Karpas-422 (cell line): ENCODE data around the gene CD274. TPM values are rescaled to one million over a fixed set of nuclear protein-coding genes. Genes with fewer than 3 reads are reported as not detected.

Experiments used
- DNase-seq: peaks from one replicate; pipeline ENCODE4 v3.0.0-alpha.2; 2015
- H2AFZ ChIP-seq: fragments of 200-600 bp; sonication (generic); 2 replicates; pipeline ENCODE4 v1.6.1; 2014; ENCODE audit warnings: antibody characterized with exemption, low read length, mixed read lengths
- H3K27ac ChIP-seq: fragments of 200-600 bp; sonication (generic); 2 replicates; pipeline ENCODE4 v1.5.1; 2014; ENCODE audit warnings: mild to moderate bottlenecking, low read length, moderate library complexity
- H3K27me3 ChIP-seq: fragments of 200-600 bp; sonication (generic); 2 replicates; pipeline ENCODE4 v1.6.1; 2014; ENCODE audit warnings: low read length, mixed read lengths
- H3K36me3 ChIP-seq: fragments of 200-600 bp; sonication (generic); 2 replicates; pipeline ENCODE4 v1.6.1; 2014; ENCODE audit warnings: low read length, mixed read lengths; ENCODE audit not compliant: insufficient read depth
- H3K4me1 ChIP-seq: fragments of 200-600 bp; sonication (generic); 2 replicates; pipeline ENCODE4 v1.6.1; 2014; ENCODE audit warnings: mild to moderate bottlenecking, low read length, mixed read lengths
- H3K4me2 ChIP-seq: fragments of 200-600 bp; sonication (generic); 2 replicates; pipeline ENCODE4 v1.6.1; 2014; ENCODE audit warnings: low read length, low read depth, mild to moderate bottlenecking; ENCODE audit not compliant: poor library complexity, severe bottlenecking
- H3K4me3 ChIP-seq: fragments of 200-600 bp; sonication (generic); 2 replicates; pipeline ENCODE4 v1.5.1; 2014; ENCODE audit warnings: mild to moderate bottlenecking, antibody characterized with exemption, low read length, mixed read lengths
- H3K79me2 ChIP-seq: fragments of 200-600 bp; sonication (generic); 2 replicates; pipeline ENCODE4 v1.6.1; 2014; ENCODE audit warnings: mild to moderate bottlenecking, low read length, mixed read lengths
- H3K9ac ChIP-seq: fragments of 200-600 bp; sonication (generic); 2 replicates; pipeline ENCODE4 v1.6.0; 2014; ENCODE audit warnings: low read length
- H3K9me2 ChIP-seq: fragments of 200-600 bp; sonication (generic), shearing (Covaris generic); replicated peaks from 2 replicates; pipeline ENCODE4 v1.6.0; 2014; ENCODE audit warnings: mild to moderate bottlenecking, low read length, moderate library complexity; ENCODE audit not compliant: insufficient read depth
- H3K9me3 ChIP-seq: fragments of 300-700, 200-600 bp; sonication (generic); 2 replicates; pipeline ENCODE4 v1.6.1; 2014; ENCODE audit warnings: low read length, mixed read lengths
- H4K20me1 ChIP-seq: fragments of 200-600 bp; sonication (generic); 2 replicates; pipeline ENCODE4 v1.6.1; 2014; ENCODE audit warnings: mild to moderate bottlenecking, antibody characterized with exemption, low read length, low read depth; ENCODE audit not compliant: insufficient read depth
- total RNA-seq: library from RNA; depleted of rRNA; stranded (reverse); fragments of >200 nt; shearing (Covaris generic); gene quantifications from 2 replicates; pipeline ENCODE4 v1.2.3, GENCODE V29; 2014; ENCODE audit warnings: low replicate concordance

Gene CD274
- total RNA-seq, 1 experiment from 2014 or later = 0.11 TPM

DNA sequence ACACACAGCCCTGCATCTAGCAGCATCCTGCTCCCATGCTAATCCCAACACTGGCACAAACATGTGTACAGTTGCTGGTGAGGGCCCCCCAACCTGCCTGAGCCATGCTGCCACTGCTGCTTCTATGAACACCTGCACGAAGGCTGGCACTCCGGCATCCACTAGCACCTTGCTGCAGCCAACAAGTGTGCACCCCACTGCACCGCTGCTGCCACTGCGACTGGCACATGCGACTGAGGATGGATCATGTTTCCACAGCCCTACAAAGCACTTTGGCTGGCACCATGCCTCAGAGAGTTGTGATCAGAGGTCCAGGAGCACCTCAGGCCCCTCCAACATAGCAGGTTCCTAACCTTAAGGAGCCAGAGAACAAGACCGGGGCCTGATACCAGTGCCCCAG, 52.2 kb downstream of the CD274 start:
- H3K4me2 ChIP-seq = no peak overlapping the region
- peaks cover 62% of the 10 kb centered on the region for H3K79me2 ChIP-seq
- H3K27ac ChIP-seq = no peak overlapping the region
- H3K36me3 ChIP-seq = 0 out of 2 replicates have a peak, but pooled peaks cover 3% of the 10 kb centered on the region
- H3K4me1 ChIP-seq = peaks cover 4% of the 10 kb centered on the region; the same call in 1 of the 2 replicates
- DNase-seq = no peak
- no peak overlapping the region for H2AFZ ChIP-seq
- H3K9me3 ChIP-seq = no peaks in the 10 kb centered on the region
- no peaks in the 10 kb centered on the region for H3K9me2 ChIP-seq
- H3K4me3 ChIP-seq = no peak overlapping the region
- H3K27me3 ChIP-seq = no peaks in the 10 kb centered on the region
- no peak overlapping the region for H3K9ac ChIP-seq
- H4K20me1 ChIP-seq = no peaks in the 10 kb centered on the region

DNA sequence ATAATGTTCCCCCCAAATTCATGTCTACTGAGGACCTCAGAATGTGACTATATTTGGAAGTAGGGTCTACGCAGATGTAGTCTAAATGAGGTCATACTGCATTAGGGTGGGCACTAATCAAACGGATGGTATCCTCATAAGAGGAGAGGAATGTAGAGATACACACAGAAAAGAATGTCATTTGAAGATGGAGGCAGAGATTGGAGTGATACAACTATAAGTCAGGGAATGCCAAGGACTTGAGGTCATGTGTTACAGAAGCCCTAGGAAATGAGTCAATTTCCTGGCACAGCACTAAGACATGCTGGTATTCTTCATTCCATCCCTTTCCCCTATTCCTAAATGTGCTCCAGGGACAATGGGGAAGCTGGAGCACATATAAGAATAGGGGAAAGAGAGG, 59.2 kb downstream of the CD274 start:
- H3K27ac ChIP-seq = no peak overlapping the region
- H3K9me2 ChIP-seq = no peaks in the 10 kb centered on the region
- H3K27me3 ChIP-seq = no peaks in the 10 kb centered on the region
- no peak overlapping the region for H3K9ac ChIP-seq
- no peak overlapping the region for H3K4me3 ChIP-seq
- no peaks in the 10 kb centered on the region for H4K20me1 ChIP-seq
- H3K36me3 ChIP-seq = peaks cover 5% of the 10 kb centered on the region; the same call in 1 of the 2 replicates
- peaks cover 5% of the 10 kb centered on the region for H3K4me1 ChIP-seq
- H2AFZ ChIP-seq = no peak overlapping the region
- no peak for DNase-seq
- peaks cover 28% of the 10 kb centered on the region for H3K79me2 ChIP-seq
- no peak overlapping the region for H3K4me2 ChIP-seq
- no peaks in the 10 kb centered on the region for H3K9me3 ChIP-seq

DNA sequence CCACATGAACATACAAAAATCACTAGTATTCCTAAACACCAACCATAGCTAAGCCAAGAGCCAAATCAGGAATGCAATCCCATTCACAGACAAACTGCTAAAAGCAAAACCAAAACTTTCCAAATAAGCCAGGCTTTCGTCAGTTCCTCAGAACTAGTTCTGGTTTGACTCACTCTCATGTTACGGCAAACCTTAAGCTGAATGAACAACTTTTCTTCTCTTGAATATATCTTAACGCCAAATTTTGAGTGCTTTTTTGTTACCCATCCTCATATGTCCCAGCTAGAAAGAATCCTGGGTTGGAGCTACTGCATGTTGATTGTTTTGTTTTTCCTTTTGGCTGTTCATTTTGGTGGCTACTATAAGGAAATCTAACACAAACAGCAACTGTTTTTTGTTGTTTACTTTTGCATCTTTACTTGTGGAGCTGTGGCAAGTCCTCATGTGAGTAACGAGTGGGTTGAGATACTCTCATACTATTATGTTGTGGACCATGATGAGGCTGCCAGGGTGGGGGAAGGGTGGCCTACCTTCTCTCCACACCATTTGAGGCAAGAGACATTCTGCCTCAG, 60.1 kb downstream of the CD274 start, which contains the start of gene PDCD1LG2:
PDCD1LG2 (plus strand) TSS at position 172 of the 572 bp plus-strand sequence. CDS start 12,016 bp downstream, outside the sequence.
- peaks cover 5% of the 10 kb centered on the region; the same call in 1 of the 2 replicates for H3K36me3 ChIP-seq
- H2AFZ ChIP-seq = no peak within 1 kb of the TSS
- H3K9me2 ChIP-seq = no peaks in the 10 kb centered on the region
- no peaks in the 10 kb centered on the region for H4K20me1 ChIP-seq
- no peaks in the 10 kb centered on the region for H3K27me3 ChIP-seq
- H3K27ac ChIP-seq = no peak within 1 kb of the TSS
- H3K4me2 ChIP-seq = no peak within 1 kb of the TSS
- no peaks in the 10 kb centered on the region for H3K9me3 ChIP-seq
- peaks cover 19% of the 10 kb centered on the region for H3K79me2 ChIP-seq
- DNase-seq = no peak
- H3K4me1 ChIP-seq = peaks cover 5% of the 10 kb centered on the region
- no peak within 1 kb of the TSS for H3K9ac ChIP-seq
- no peak within 1 kb of the TSS for H3K4me3 ChIP-seq

DNA sequence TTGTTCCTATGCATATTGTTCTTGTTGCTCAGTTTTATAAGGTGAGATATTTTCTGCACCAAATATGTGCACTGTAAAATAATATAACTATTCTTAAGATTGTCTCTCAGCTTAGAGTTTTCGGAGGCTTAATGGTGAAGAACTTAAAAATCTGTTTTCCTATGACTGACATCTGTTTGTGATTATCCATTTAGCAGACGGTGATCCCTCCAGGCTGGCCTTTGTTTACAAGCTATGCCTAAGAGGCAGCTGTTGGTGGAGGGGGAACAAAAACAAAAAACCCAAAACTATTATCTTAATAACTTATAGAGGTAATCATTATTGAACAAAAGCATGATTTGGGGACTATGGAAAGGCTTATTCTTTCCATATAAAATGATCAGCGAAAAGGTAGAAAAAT, 60.6 kb downstream of the CD274 start:
- Histone ChIP-seq H3K4me2 (no peak overlapping the region), H3K27me3 (no peaks in the 10 kb centered on the region), H3K9ac (no peak overlapping the region), H4K20me1 (no peaks in the 10 kb centered on the region), H3K9me3 (no peaks in the 10 kb centered on the region), H3K9me2 (no peaks in the 10 kb centered on the region), H3K36me3 (peaks cover 5% of the 10 kb centered on the region; the same call in 1 of the 2 replicates), H3K27ac (no peak overlapping the region), H3K79me2 (peaks cover 14% of the 10 kb centered on the region), H3K4me1 (peaks cover 5% of the 10 kb centered on the region), H2AFZ (no peak overlapping the region), H3K4me3 (no peak overlapping the region)
- no peak for DNase-seq

DNA sequence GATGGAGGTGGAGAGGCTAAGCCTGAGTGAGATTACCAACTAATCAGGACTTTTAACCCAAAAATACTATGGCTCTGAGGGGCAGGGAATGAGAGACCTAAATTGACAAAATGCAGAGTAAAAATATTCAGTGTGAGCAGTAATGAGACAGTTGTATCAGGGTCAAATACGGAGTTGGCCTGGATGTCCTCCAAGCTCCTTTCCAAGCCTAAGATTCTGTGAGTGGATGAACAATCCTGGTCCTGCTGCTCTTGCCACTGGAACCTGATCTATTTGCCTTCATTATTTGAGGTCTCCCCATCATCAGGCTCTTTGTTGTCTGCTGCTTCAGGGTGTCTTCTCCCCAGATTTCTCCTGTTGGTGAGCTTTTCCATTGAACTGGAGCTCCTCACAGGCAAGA, 61.1 kb downstream of the CD274 start:
- Histone ChIP-seq H3K36me3 (peaks cover 5% of the 10 kb centered on the region; the same call in 1 of the 2 replicates), H3K27me3 (no peaks in the 10 kb centered on the region), H3K4me3 (no peak overlapping the region), H4K20me1 (no peaks in the 10 kb centered on the region), H3K27ac (no peak overlapping the region), H3K9me3 (no peaks in the 10 kb centered on the region), H3K79me2 (peaks cover 9% of the 10 kb centered on the region; the same call in 1 of the 2 replicates), H3K9me2 (no peaks in the 10 kb centered on the region), H2AFZ (no peak overlapping the region), H3K4me2 (no peak overlapping the region), H3K4me1 (peaks cover 5% of the 10 kb centered on the region), H3K9ac (no peak overlapping the region)
- DNase-seq = no peak

DNA sequence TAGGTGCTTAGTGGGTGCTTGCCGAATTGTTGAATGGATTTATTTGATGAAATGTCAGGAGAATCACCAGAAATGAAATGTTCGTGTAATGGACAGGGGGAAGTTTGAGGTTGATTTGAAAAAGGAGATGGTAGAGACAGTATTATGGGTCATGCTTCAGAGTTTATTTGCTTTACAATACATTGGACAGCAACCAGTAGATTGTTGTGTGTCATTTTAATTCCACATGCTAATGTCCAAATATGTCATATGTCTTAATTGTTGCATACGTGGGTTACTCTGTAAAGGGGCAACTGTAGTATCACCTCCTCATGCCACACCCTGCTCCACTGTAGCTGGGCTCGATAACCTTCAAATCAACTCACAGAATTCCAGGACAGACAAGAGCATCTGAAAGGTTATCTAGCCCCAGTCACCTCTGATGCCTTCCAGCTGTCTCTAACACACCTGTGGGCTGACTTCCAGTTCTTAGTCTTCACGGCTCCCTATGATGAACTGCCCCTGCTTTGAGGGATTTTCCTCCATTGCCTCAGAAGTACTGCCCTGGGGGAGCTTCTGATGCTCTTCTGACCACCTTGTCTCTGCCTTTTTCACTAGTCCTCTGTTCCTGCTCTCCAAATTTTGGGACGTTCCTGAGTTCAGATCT, 61.7 kb downstream of the CD274 start:
- Histone ChIP-seq H3K9me2 (no peaks in the 10 kb centered on the region), H3K36me3 (peaks cover 5% of the 10 kb centered on the region; the same call in 1 of the 2 replicates), H3K9ac (no peak overlapping the region), H3K4me3 (no peak overlapping the region), H3K4me1 (peaks cover 5% of the 10 kb centered on the region), H2AFZ (no peak overlapping the region), H3K27ac (no peak overlapping the region), H3K79me2 (0 out of 2 replicates have a peak, but pooled peaks cover 3% of the 10 kb centered on the region), H3K9me3 (no peaks in the 10 kb centered on the region), H3K27me3 (no peaks in the 10 kb centered on the region), H4K20me1 (no peaks in the 10 kb centered on the region), H3K4me2 (no peak overlapping the region)
- DNase-seq = no peak

DNA sequence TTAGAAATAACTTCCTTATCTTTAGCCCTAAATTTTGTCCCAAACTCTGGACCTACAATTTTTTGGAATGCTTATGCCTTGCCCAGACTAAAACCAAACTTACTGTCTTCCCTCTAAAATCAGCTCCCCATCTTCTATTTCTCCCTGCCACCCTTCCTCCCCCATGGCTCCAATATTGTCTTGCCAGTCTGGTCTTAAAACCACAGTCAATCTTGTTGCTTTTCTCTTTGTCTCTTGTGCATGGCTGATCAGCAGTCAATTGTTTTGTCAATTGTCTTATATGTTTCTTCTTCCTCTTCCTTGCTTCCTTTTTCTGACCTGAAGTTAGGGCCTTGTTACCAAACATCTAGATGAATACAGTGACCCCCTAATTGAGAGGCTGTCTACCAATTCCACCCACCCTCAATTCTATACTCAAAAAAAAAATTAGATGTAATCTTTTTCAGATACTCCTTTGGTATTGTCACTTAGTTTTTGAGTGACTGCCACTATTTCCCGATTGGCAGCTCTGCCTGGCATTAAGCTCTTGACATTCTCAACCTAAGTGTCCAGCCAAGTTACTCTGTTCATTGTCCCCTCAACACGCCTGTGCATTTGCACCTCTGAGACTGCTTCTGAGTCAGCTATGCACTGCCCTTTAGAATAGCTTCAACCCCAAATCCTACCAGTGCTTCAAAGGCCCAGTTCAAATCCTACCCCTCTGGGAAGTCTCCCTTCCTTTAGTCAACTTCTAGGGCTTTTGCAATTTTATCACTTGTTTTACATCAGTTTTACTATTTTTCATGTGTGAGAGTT, 62.5 kb downstream of the CD274 start:
- Histone ChIP-seq H4K20me1 (no peaks in the 10 kb centered on the region), H3K79me2 (0 out of 2 replicates have a peak, but pooled peaks cover 3% of the 10 kb centered on the region), H3K9me3 (no peaks in the 10 kb centered on the region), H3K9me2 (no peaks in the 10 kb centered on the region), H3K36me3 (peaks cover 5% of the 10 kb centered on the region; the same call in 1 of the 2 replicates), H3K4me3 (no peak overlapping the region), H3K4me1 (peaks cover 5% of the 10 kb centered on the region), H2AFZ (no peak overlapping the region), H3K27me3 (no peaks in the 10 kb centered on the region), H3K27ac (no peak overlapping the region), H3K4me2 (no peak overlapping the region), H3K9ac (no peak overlapping the region)
- DNase-seq = no peak
